A549 (cell line): ENCODE data around the gene IQSEC2. TPM values are rescaled to one million over a fixed set of nuclear protein-coding genes. Genes with fewer than 3 reads are reported as not detected.

ENCODE experiments used
- ATAC-seq, 2 experiments: fragments of 200-7000 bp in 1 of 2; fragments of >200 bp in 1 of 2; cut with Nextera tagmentation in 1 of 2; cut with Tn5 transposase in 1 of 2; 3 replicates each; pipeline versions ENCODE4 v1.8.0 to v1.9.1; 2018 to 2020; ENCODE audit warnings: mild to moderate bottlenecking in 1 of 2, moderate library complexity in 1 of 2
- CTCF ChIA-PET: fragments of 300-600 bp; sonication (Branson Sonifier 250); formaldehyde crosslinking; extraction: SDS; loops from one replicate; lab custom pipeline; 2021; ENCODE audit warnings: antibody characterized with exemption, inconsistent platforms; lab: Yijun Ruan, JAX
- POLR2A ChIA-PET: fragments of 350-600 bp; formaldehyde crosslinking; extraction: SDS; loops from one replicate; lab custom pipeline; 2021; ENCODE audit warnings: antibody characterized with exemption, inconsistent platforms; lab: Yijun Ruan, JAX
- DNase-seq, 2 experiments: peaks; one replicate each; pipeline versions ENCODE4 v3.0.0 to v3.0.0-alpha.2; 2011 to 2016; ENCODE audit warnings: low read depth in 1 of 2, low spot score in 1 of 2
- FAIRE-seq: peaks from 2 replicates; lab custom pipeline; 2011; peaks lifted over from hg19 to GRCh38; lab: Jason Lieb, UNC
- H3K27ac ChIP-seq, 2 experiments: fragments of >200 bp; sonication (Bioruptor Twin); formaldehyde crosslinking; 3 replicates each; pipeline ENCODE4 v1.5.1; 2016 to 2017
- H3K4me1 ChIP-seq: fragments of >200 bp; sonication (Bioruptor Twin); formaldehyde crosslinking; 3 replicates; pipeline ENCODE4 v1.6.1; 2016
- H3K4me2 ChIP-seq: fragments of >200 bp; sonication (Bioruptor Twin); formaldehyde crosslinking; 3 replicates; pipeline ENCODE4 v1.6.1; 2016
- H3K4me3 ChIP-seq: fragments of >200 bp; sonication (Bioruptor Twin); formaldehyde crosslinking; 3 replicates; pipeline ENCODE4 v1.5.1; 2016
- H3K9me3 ChIP-seq: fragments of >200 bp; sonication (Bioruptor Twin); formaldehyde crosslinking; 3 replicates; pipeline ENCODE4 v1.6.1; 2016
- BHLHE40 ChIP-seq: IDR thresholded peaks from 2 replicates; pipeline ENCODE4 v1.6.1; 2012; ENCODE audit warnings: low read depth, low read length, inconsistent platforms
- CEBPB ChIP-seq, 2 experiments: fragments of >200 bp in 1 of 2; sonication (Bioruptor Twin) in 1 of 2; formaldehyde crosslinking in 1 of 2; IDR thresholded peaks; 2 replicates each; pipeline ENCODE4 v1.6.1; 2012 to 2016
- CHD4 ChIP-seq: fragments of 200-600 bp; sonication (generic); IDR thresholded peaks from 2 replicates; pipeline ENCODE4 v1.6.1; 2016; ENCODE audit warnings: antibody characterized with exemption, mild to moderate bottlenecking, borderline replicate concordance
- EHF ChIP-seq: fragments of 250-450 bp; sonication (Bioruptor Pico); IDR thresholded peaks from 2 replicates; pipeline ENCODE4 v1.5.0; 2020; ENCODE audit warnings: mild to moderate bottlenecking
- ESRRA ChIP-seq: fragments of 150-350 bp; IDR thresholded peaks from 2 replicates; pipeline ENCODE4 v1.6.1; 2014; ENCODE audit warnings: mild to moderate bottlenecking, low read length, borderline replicate concordance
- FOSB ChIP-seq: fragments of 250-450 bp; sonication (Bioruptor Pico); IDR thresholded peaks from 2 replicates; pipeline ENCODE4 v1.5.0; 2020; ENCODE audit warnings: mild to moderate bottlenecking, moderate library complexity
- FOXS1 ChIP-seq: fragments of 250-450 bp; sonication (Bioruptor Pico); IDR thresholded peaks from 2 replicates; pipeline ENCODE4 v1.5.0; 2020; ENCODE audit warnings: mild to moderate bottlenecking, moderate library complexity
- GATA3 ChIP-seq: IDR thresholded peaks from 2 replicates; pipeline ENCODE4 v1.6.1; 2012; ENCODE audit warnings: borderline replicate concordance
- HDAC2 ChIP-seq: fragments of 200-600 bp; sonication (generic); IDR thresholded peaks from 2 replicates; pipeline ENCODE4 v1.6.1; 2016
- HOXB13 ChIP-seq: fragments of 250-450 bp; sonication (Bioruptor Pico); IDR thresholded peaks from 2 replicates; pipeline ENCODE4 v1.5.0; 2020; ENCODE audit warnings: low read depth, mild to moderate bottlenecking, moderate library complexity
- HOXB5 ChIP-seq: fragments of 250-450 bp; sonication (Bioruptor Pico); IDR thresholded peaks from 2 replicates; pipeline ENCODE4 v1.5.0; 2020; ENCODE audit warnings: mild to moderate bottlenecking, moderate library complexity
- JUNB ChIP-seq: fragments of >200 bp; sonication (Bioruptor Twin); formaldehyde crosslinking; IDR thresholded peaks from 2 replicates; pipeline ENCODE4 v1.6.1; 2016
- NFE2L2 ChIP-seq: fragments of 150-350 bp; conservative IDR thresholded peaks from 2 replicates; pipeline ENCODE4 v1.6.1; 2014; ENCODE audit warnings: low read length
- NR3C1 ChIP-seq: fragments of >200 bp; sonication (Bioruptor Twin); formaldehyde crosslinking; IDR thresholded peaks from 3 replicates; pipeline ENCODE4 v1.6.1; 2017
- RCOR1 ChIP-seq: fragments of 150-350 bp; IDR thresholded peaks from 2 replicates; pipeline ENCODE4 v1.6.1; 2014; ENCODE audit warnings: antibody characterized with exemption, low read length, low read depth
- RNF2 ChIP-seq: fragments of 200-600 bp; sonication (generic); IDR thresholded peaks from 2 replicates; pipeline ENCODE4 v1.6.1; 2016; ENCODE audit warnings: low read depth, mild to moderate bottlenecking, antibody characterized with exemption, moderate library complexity, borderline replicate concordance
- TFCP2L1 ChIP-seq: fragments of 250-450 bp; sonication (Bioruptor Pico); IDR thresholded peaks from 2 replicates; pipeline ENCODE4 v1.5.0; 2021; ENCODE audit warnings: mild to moderate bottlenecking
- TP53 ChIP-seq: fragments of 250-450 bp; sonication (Bioruptor Pico); IDR thresholded peaks from 2 replicates; pipeline ENCODE4 v1.5.0; 2021; ENCODE audit warnings: mild to moderate bottlenecking, moderate library complexity
- ZNF302 ChIP-seq: fragments of 250-450 bp; sonication (Bioruptor Pico); IDR thresholded peaks from 2 replicates; pipeline ENCODE4 v1.9.0; 2021; ENCODE audit warnings: inconsistent platforms, mild to moderate bottlenecking, moderate library complexity
- WGBS: methylation state at CpG from one replicate; pipeline ENCODE4 v1.1.6; 2017; ENCODE audit errors: missing lambda C conversion rate; 5-methylcytosine and 5-hydroxymethylcytosine counted together
- polyA plus RNA-seq, 4 experiments: library from polyadenylated mRNA; depleted of rRNA in 3 of 4; stranded (reverse); fragments of >200 nt; fragmentation: RNase III in 1 of 4; extraction: RNeasy Plus Mini Kit Qiagen cat#74134 plus additional on column Dnase treatment in 1 of 4; gene quantifications; 2 replicates in 3 of 4; 3 replicates in 1 of 4; pipeline ENCODE4 v1.2.3, GENCODE V29; 2011 to 2017
- TF ChIP-seq, protein P1 (sequence below): fragments of >200 bp; sonication (Bioruptor Twin); formaldehyde crosslinking; IDR thresholded peaks from 3 replicates; pipeline ENCODE4 v1.5.1; 2016

IQSEC2 gene
- polyA plus RNA-seq, 2 of the 4 experiments (the other 2 are of a cell fraction): 28.3 to 37.6 TPM

DNA sequence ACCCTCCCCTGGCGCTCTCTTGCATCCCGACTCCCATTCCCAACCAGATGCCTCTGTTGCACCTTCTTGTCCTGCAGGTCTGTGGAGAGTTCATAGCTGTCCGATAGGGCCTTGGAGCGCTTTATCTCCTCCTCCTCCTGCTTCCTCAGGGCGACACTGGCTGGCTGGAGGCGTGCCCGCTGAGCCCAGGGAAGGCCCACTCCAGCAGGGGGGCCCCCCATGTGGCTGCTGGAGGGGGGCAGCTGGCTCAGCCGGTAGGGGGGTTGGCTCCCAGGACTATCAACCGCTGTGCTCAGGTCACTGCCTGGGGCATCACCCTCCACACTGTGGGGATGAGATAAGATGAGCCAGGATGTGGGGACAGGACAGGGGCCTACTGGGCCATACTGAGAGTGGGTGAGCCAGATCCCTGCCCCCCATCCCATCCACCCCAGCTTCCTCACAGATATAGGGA lies 25.6 kb downstream of the IQSEC2 start:
- no peak for TF ChIP-seq TFCP2L1
- TF ChIP-seq HDAC2: no peak
- TF ChIP-seq ZNF302 (CRISPR knock-in tag): no peak
- no peak for TF ChIP-seq EHF (CRISPR knock-in tag)
- no peak for TF ChIP-seq FOXS1 (CRISPR knock-in tag)
- TF ChIP-seq HOXB5 (CRISPR knock-in tag): no peak
- TF ChIP-seq, all 56 proteins: peak for 0
- Histone ChIP-seq H3K4me3 (no peak overlapping the region), H3K9me3 (no peaks in the 10 kb centered on the region), H3K4me1 (peaks cover 9% of the 10 kb centered on the region; the same call in 2 of the 3 replicates), H3K4me2 (no peak overlapping the region), H3K27ac (peak overlapping the region in 1 of 2 experiments; percentile 61; a peak in 2 of 6 replicates)
- no peak for ATAC-seq
- CTCF ChIA-PET: interaction anchor here (1.0 to 1.6 kb wide), 5 partner anchors 8 to 226 kb away, joined by 3 to 7 read pairs (median 3); partner anchors contain the start of gene IQSEC2
- POLR2A ChIA-PET: no interaction called here
- no peak for FAIRE-seq
- WGBS: 100% methylated on average over 4 of the region's 9 CpGs
- DNase-seq: no peak

DNA sequence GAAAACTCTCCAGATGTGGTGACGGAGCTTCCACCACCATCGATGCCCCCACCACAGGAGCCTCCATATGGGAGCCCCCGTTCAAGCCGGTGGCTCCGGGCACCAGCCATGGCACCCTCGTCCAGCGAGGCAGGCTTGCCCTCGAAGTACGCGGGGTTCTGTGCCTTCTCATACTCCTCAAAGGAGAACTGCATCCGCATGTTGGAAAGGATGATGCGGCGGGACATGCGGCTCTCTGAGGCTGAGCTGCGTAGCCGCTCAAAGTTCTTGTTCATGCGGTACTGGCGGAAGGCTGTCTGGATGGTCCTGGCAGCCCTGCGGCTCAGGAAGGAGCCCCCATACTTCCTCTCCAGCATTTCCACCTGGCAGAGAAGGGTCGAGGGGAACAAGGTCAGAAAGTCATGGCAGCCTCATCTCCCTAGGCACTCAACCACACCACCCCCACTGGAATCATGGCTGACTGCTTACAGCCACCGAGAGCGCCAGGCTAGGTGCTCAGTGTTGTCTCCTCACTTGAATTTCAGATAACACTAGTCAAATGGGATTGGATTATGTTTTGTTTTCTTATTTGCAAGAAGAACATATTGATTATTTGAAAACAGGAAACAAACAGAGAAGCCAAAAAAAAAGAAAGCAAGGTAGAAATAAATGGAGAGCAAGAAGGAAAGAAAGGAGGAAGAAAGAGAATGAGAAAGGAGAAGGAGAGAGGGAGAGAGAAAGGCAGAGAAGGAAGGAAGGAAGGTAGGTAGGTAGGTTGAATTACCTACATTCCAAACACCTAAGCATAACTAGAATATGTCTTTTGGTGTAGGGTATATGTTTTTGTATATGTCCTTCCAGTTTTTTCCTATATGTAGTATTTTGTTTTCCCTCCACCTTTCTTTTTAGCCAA lies 26.6 kb downstream of the IQSEC2 start:
- 93% methylated on average over 21 of the region's 22 CpGs for WGBS
- no peaks in the 10 kb centered on the region for H3K9me3 ChIP-seq
- TF ChIP-seq CHD4 (no peak), CEBPB (IDR thresholded peaks at IDR 0.05) (no peak), RNF2 (no peak), FOSB (CRISPR knock-in tag) (no peak), NFE2L2 (no peak), TP53 (CRISPR knock-in tag) (no peak)
- TF ChIP-seq, protein P1, sequence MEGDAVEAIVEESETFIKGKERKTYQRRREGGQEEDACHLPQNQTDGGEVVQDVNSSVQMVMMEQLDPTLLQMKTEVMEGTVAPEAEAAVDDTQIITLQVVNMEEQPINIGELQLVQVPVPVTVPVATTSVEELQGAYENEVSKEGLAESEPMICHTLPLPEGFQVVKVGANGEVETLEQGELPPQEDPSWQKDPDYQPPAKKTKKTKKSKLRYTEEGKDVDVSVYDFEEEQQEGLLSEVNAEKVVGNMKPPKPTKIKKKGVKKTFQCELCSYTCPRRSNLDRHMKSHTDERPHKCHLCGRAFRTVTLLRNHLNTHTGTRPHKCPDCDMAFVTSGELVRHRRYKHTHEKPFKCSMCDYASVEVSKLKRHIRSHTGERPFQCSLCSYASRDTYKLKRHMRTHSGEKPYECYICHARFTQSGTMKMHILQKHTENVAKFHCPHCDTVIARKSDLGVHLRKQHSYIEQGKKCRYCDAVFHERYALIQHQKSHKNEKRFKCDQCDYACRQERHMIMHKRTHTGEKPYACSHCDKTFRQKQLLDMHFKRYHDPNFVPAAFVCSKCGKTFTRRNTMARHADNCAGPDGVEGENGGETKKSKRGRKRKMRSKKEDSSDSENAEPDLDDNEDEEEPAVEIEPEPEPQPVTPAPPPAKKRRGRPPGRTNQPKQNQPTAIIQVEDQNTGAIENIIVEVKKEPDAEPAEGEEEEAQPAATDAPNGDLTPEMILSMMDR: no peak
- no peak overlapping the region for H3K4me3 ChIP-seq
- POLR2A ChIA-PET: interaction anchor here (0.7 kb wide), 1 partner anchor 18 kb away, joined by 4 read pairs; no protein-coding TSS in a partner anchor
- H3K4me2 ChIP-seq: no peak overlapping the region
- H3K27ac ChIP-seq: peak overlapping the region in 1 of 2 experiments; percentile 24; a peak in 1 of 6 replicates
- peaks cover 12% of the 10 kb centered on the region; the same call in 2 of the 3 replicates for H3K4me1 ChIP-seq
- no peak for DNase-seq
- no peak for ATAC-seq
- CTCF ChIA-PET: interaction anchor here (0.6 to 1.6 kb wide), 7 partner anchors 15 to 227 kb away, joined by 3 to 7 read pairs (median 3); partner anchors contain the start of gene IQSEC2
- peak; percentile 67 for FAIRE-seq

DNA sequence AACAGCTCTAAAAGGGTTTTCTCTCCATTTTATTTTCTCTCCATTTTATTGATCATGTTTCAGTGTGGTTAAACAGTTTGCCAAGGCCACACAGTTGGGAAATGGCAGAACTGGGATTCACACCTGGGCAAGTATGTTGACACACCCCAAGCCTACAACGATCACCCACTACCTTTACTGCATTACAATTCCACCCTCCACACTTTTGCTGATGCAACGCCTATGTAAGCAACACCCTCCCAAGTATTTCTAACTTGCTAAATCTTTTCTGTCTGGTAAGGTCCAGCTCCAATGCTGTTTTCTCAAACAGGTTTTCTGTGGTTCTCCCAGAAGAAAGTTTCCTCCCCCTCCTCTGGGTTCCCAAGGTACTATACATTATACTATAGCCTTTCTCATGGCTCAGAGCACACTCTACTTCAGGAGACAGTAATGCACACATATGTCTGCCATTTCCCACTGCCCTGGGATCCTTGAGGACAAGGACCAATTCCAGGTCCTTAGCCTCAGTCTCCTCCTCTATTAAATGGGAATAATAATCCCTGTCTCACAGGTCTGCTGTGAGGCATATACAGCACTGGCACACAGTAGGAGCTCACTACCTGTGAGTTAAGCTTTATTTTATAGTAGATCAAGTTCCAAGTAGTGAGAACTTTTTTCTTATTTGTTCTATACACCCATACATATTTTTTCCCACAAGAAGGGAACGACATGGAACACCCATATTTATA lies 27.9 kb downstream of the IQSEC2 start:
- POLR2A ChIA-PET: no interaction called here
- FAIRE-seq (no peak), ATAC-seq (no peak)
- H3K4me1 ChIP-seq: peaks cover 15% of the 10 kb centered on the region; the same call in 2 of the 3 replicates
- no peak overlapping the region for H3K4me2 ChIP-seq
- TF ChIP-seq JUNB (no peak), RCOR1 (no peak), HOXB13 (CRISPR knock-in tag) (no peak), NR3C1 (no peak), HOXB5 (CRISPR knock-in tag) (no peak), GATA3 (no peak), ESRRA (no peak), HDAC2 (no peak), CHD4 (no peak), BHLHE40 (no peak)
- TF ChIP-seq, all 56 proteins: peak for 0
- H3K9me3 ChIP-seq: no peaks in the 10 kb centered on the region
- 84% methylated on average over 3 of the region's 3 CpGs for WGBS
- CTCF ChIA-PET: interaction anchor here (0.6 to 5.8 kb wide), 6 partner anchors 9 to 228 kb away, joined by 3 to 26 read pairs (median 4); no protein-coding TSS in a partner anchor
- H3K27ac ChIP-seq: peak overlapping the region; percentile 30 to 45; a peak in 5 of 6 replicates
- H3K4me3 ChIP-seq: no peak overlapping the region
- DNase-seq: no peak
